HG03521 (cell line): ENCODE results near the gene ATAD3B.
"Not testable (repeated sequence)": the region's sequence is repeated elsewhere in the genome, so short reads cannot be mapped to it uniquely, and the experiment has no call there.

Source experiments
- ATAC-seq: cut with Tn5 transposase; IDR thresholded peaks from one replicate; pipeline ENCODE4 v1.9.1; 2021; ENCODE audit warnings: mild to moderate bottlenecking, moderate library complexity; ENCODE audit not compliant: unreplicated experiment

Gene ATAD3B

GRCh38 chr1:1477206-1477605, 5.6 kb downstream of the ATAD3B start:
- no peak for ATAC-seq

GRCh38 chr1:1479547-1480487, 8.3 kb downstream of the ATAD3B start:
- ATAC-seq, result no peak

- ATAC-seq, result not testable (repeated sequence)
Measured at GRCh38 chr1:1480488-1480867, 8.9 kb downstream of the ATAD3B start.

GRCh38 chr1:1481811-1482210, 10.2 kb downstream of the ATAD3B start:
- not testable (repeated sequence) for ATAC-seq

- no peak for ATAC-seq
Measured at GRCh38 chr1:1482856-1483255, 11.3 kb downstream of the ATAD3B start.

- no peak for ATAC-seq
Measured at GRCh38 chr1:1483714-1484113, 12.1 kb downstream of the ATAD3B start.

- ATAC-seq, result not testable (repeated sequence)
Measured at GRCh38 chr1:1484976-1485750, 13.6 kb downstream of the ATAD3B start.

GRCh38 chr1:1485755-1486317, 14.3 kb downstream of the ATAD3B start:
- ATAC-seq, result not testable (repeated sequence)

- no peak for ATAC-seq
Measured at GRCh38 chr1:1487701-1488100, 16.1 kb downstream of the ATAD3B start.

- no peak for ATAC-seq
Measured at GRCh38 chr1:1489231-1489630, 17.7 kb downstream of the ATAD3B start.

- no peak for ATAC-seq
Measured at GRCh38 chr1:1489861-1490260, 18.3 kb downstream of the ATAD3B start.

GRCh38 chr1:1490633-1491230, 19.2 kb downstream of the ATAD3B start:
- no peak for ATAC-seq

GRCh38 chr1:1491601-1492000, 20.0 kb downstream of the ATAD3B start:
- ATAC-seq, result no peak

- ATAC-seq, result not testable (repeated sequence)
Measured at GRCh38 chr1:1494311-1494710, 22.7 kb downstream of the ATAD3B start.

GRCh38 chr1:1495461-1495975, 24.0 kb downstream of the ATAD3B start:
- ATAC-seq, result not testable (repeated sequence)

- ATAC-seq, result not testable (repeated sequence)
Measured at GRCh38 chr1:1504777-1505365, 33.3 kb downstream of the ATAD3B start.

- not testable (repeated sequence) for ATAC-seq
Measured at GRCh38 chr1:1505366-1505798, 33.8 kb downstream of the ATAD3B start.

GRCh38 chr1:1505801-1506200, 34.2 kb downstream of the ATAD3B start:
- ATAC-seq, result not testable (repeated sequence)

- no peak for ATAC-seq
Measured at GRCh38 chr1:1507305-1507704, 35.7 kb downstream of the ATAD3B start.

- ATAC-seq, result not testable (repeated sequence)
Measured at GRCh38 chr1:1508775-1509464, 37.4 kb downstream of the ATAD3B start.
